HG02763 (cell line): ENCODE measurements around the gene CCDC192.

ENCODE experiments used
- ATAC-seq: cut with Tn5 transposase; IDR thresholded peaks from one replicate; pipeline ENCODE4 v1.9.1; 2021; ENCODE audit warnings: mild to moderate bottlenecking, moderate library complexity; ENCODE audit not compliant: unreplicated experiment

Gene CCDC192

DNA sequence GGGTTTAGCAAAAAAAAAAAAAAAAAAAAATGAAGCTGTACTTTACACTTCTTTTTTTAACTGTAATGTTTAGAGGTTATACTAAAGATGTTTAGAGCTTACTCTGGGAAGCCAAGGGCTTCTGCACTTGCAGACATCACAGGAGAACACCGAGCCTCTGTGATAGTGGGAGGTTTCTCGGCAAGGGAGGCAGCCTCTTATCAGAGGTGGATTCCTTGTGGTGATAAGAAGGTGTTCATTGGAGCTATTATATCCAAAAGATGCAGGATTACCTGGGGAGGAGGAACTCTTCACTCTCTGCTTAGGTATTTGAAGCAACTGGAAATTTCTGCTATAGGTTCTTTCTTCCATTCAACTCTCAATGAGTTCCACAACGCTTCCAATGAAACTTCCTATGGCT lies 209.2 kb downstream of the CCDC192 start:
- ATAC-seq: no peak

DNA sequence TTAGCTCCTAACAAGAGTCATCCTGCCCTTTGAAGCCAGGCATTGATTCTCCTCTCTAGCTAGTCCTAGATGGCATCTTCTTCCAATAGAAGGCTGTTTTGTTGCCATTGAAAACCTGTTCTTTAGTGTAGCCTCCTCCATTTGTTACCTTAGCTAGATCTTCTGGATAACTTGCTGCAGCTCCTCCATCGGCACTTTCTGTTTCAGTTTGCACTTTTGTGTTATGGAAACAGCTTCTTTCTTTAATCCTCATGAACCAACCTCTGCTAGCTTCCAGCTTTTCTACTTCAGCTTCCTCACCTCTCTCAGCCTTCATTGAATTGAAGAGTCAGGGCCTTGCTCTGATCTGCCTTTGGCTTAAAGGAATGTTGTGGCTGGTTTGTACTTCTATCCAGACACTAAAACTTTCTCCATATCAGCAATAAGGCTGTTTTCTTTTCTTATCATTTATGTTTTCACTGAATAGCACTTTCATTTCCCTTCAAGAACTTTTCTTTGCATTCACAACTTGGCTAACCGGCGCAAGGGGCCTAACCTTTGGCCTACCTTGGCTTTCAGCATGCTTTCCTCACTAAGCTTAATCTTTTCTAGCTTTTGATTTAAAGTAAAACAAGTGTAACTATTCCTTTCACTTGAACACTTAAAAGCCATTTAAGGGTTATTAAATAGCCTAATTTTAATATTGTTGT lies 213.8 kb downstream of the CCDC192 start:
- ATAC-seq: no peak

DNA sequence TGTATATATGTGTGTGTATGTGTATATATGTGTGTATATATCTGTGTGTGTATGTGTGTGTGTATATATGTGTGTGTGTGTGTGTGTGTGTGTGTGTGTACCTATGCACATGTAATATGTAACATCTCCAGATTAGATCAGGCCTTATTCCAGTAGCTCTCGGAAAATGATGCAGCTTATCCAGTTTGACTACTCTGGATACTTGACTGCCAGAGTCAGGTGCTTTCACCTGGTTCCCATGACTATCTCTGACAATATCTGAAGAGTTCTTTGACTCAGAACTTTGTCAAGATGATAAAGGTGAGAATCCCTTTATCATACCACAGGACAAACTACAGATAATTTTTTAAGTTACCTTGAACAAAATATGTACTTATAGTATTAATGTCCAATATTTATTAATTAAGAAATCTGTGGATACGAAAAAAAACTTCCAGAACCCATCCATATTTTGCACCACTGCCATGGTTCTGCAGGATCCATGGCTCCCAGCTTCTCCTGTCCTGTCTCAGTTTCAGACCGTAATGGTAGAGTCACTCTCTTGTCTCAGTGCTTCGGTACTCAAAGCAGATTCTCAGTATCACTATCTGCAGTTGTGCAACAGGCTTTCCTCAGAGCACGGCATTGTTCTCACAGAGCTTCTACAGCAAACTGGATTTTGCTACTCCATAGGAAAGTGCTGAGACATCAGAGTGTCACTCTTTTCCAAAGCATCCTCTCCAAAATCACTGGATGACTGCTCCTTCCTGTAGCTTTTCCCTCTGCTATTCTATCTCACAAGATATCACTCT lies 216.0 kb downstream of the CCDC192 start:
- no peak for ATAC-seq

DNA sequence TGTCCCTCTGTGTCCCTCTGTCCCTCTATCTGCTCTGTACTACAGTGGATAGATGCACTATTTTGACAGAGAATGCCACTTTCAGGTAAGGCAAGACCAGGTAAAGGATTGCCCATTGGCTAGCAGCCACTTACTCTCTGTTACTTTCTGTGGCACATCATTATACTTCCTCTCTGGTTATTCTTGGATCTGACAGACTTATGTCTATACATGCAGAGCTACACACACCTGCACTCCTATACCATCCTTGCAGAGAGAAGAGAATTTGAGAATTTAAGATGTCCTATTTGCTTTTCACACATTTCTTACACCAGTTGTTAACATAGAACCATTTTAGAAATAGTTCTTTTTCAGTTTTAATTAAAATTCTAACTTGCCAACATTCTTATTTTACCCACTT lies 216.6 kb downstream of the CCDC192 start:
- ATAC-seq: no peak

DNA sequence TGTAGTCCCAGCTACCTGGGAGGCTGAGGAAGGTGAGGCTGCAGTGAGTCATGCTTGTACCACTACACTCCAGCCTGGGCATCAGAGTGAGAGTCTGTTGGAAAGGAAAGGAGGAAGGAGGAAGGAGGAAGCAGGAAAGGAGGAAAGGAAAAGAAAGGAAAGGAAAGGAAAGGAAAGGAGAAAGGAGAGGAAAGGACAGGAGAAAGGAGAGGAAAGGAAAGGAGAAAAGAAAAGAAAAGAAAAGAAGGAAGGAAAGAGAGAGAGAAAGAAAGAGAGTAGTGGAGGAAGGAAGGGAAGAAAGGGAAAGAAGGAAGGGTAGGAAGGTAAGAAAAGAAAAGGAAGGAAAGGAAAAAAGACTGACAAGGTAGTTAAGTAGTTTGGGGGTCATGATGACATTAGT lies 217.7 kb downstream of the CCDC192 start:
- no peak for ATAC-seq

DNA sequence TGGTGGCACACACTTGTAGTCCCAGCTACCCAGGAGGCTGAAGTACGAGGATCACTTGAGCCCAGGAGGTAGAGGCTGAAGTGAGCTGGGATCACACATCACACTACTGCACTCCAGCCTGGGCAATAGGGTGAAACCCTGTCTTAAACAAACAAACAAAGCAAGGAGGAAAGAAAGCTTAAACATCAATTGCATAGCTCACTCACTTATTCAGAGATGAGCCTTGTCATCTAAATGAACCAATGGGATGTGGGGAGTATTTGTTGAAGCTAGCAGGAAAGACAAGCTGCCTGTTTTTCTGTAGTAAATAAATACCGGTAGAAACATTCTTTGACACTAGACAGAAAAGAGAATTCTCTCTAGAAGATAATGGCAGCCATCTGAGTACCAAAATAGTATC lies 219.4 kb downstream of the CCDC192 start:
- no peak for ATAC-seq

DNA sequence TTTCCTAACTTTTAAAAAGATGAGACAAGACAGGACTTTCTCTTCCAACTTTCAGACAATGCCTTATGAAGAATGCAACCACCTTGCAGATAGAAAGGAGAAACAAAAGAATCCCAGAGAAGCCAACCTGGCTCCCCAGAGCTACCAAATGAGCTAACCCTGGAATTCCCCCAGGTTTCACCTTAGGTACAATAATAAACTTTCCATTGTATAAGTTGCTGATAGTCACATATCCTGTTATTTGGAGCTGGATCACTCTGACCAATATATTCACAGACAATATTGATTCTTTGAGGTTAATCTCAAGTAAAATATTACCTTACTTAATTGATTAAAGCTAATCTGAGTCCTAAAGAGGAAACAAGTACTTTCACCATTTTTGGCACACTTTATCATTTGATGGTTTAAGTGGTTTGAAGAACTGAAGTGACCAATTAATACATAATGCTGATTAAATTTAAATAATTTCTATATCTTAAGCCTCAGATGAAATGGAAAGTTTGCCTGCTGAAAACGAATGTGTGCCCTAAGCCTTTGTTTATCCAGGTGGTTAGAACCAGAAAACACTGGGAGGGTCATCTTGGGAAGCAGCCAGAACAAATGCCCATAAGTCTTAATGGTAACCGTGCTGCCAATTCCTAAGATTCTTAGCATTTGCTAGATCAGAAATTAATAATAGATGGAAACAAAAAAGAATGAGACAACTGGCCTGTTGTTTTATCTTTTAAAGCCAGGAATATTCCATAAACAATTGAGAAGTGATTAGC lies 220.8 kb downstream of the CCDC192 start:
- no peak for ATAC-seq

DNA sequence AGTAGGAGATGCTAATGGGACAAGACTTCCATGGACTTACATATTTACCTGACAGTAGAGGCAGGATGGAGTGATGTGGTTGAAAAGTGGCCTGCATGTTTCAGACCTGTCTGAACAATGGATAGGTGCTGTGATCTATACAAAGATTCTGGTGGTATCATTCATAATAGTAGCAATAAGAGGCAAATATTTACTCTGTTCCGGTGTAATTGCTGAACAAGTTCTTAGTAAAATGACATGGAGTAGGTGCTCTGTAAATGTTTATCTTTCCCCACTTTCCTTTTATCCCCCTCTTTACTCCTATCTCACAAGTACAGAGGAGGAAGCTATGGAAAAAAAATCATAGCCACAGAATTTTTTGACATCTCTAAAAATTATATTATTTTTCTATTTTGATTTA lies 221.4 kb downstream of the CCDC192 start:
- no peak for ATAC-seq

DNA sequence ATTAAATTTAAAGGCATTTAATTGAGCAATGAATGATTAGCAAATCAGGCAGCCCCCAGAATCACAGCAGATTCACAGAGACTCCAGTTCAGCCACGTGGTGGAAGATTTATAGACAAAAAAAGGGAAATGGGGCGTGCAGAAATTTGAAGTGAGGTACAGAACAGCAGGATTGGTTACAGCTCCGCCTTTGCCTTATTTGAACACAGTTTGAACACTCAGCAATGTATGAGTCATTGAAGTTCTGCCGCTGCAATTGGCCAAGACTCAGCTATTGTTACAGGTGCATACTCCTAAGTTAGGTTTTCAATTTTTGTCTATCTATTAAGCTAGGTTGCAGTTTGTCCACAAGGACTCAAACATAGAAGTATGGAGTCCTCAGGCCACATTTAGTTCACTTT lies 222.7 kb downstream of the CCDC192 start:
- ATAC-seq: no peak

DNA sequence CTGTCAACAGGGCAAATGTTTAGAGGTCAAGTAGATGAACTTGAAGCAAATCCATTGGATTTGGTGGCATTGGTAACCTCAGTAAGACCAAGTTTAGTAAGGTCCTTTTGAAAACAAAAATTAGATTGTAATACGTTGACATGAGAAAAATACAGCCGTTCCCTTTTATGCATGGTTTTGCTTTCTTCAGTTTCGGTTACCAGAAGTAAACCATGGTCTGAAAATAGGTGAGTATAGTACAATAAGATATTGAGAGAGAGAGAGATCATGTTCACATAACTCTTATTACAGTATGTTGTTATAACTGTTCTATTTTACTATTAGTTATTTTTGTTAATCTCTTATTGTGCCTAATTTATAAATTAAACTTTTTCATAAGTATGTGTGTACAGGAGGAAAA lies 223.8 kb downstream of the CCDC192 start:
- ATAC-seq: no peak

DNA sequence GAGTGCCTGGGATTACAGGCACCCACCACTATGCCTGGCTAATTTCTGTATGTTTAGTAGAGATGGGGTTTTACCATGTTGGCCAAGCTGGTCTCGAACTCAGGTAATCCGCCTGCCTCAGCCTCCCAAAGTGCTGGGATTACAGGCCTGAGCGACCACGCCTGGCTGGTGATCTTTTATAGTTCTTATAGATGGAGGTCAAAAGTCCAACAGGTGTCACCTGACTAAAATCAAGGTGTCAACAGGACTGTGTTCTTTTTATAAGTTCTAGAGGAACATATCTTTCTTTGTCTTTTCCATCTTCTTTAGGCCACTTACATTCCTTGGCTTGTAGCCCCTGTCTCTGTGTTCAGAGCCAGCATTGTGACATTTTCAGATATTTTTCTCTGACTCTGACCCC lies 224.9 kb downstream of the CCDC192 start:
- no peak for ATAC-seq

DNA sequence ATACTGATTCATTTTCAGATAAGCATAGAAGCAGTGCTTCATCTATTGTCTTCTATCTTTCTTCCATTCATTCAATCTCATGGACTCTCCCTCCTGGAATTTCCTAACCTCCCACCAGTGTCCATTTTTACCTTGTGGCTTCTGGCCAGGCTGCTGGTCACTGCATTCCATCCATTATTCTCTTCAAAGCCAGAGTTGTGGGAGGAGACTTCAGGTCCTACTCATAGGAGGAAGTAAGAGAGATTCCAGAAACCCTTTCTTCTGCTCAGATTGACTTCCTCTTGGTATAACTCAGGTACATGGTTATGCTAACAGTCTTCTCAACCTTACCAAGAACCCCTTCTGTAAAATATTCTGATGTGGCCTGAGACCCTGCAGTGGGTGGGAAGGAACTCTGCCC lies 227.1 kb downstream of the CCDC192 start:
- ATAC-seq: no peak

DNA sequence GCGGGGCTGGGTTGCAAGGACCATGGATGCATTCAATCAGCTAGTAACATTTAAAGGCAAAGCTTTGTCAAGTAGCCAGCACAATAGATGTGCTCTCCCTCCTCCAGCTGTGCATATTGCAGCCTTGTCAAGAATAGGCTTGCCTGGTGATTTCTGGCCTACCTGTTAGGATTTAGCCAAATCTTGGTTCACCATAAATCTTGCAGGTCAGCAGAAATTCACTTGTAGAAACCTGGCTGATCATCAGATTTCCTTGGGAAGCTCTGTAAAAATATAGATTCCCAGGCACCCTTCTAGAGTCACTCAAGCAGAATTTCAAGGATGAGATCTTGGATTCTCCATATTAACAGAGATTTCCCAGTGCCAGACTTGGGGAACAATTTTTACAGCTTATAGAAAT lies 228.2 kb downstream of the CCDC192 start:
- no peak for ATAC-seq

DNA sequence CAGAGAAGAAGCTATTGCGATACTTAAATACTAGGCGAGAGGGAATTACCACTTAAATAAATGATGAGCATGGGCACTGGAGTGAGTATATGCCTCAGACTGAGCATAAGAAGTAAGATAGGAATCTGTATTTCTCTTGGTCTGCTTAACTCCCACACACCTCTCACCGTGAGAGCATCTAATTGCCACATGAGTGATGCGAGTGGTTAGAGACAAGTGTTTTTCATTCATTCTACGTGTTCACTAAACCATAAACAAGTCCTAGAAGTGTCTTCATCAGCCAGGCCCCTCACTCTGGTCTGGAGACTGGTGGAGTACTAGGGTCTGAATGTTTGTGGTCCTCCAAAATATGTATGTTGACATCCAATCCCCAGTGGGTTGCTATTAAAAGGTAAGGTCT lies 230.2 kb downstream of the CCDC192 start:
- no peak for ATAC-seq

DNA sequence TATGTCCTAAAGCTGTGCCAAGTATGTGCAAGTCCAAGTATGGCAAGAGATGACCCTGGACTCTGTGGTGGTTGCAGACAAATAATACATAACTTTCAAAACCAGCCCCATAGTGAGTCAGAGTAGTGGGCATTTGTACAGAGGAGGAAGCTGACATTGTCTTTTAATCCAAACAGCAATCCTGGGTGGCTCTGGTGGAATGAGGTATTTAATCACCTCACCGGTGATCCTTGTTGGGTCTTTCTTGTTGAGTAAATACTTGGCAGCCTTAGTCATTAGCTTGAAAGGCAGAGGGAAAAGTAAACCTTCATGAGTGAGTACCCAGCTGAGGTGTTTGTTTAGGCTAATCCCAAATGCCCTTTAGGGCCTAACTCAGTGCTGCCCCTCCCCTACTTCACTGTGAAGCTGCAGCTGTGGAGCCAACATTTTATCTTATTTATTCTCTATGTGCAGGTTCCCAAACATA lies 231.6 kb downstream of the CCDC192 start:
- no peak for ATAC-seq

DNA sequence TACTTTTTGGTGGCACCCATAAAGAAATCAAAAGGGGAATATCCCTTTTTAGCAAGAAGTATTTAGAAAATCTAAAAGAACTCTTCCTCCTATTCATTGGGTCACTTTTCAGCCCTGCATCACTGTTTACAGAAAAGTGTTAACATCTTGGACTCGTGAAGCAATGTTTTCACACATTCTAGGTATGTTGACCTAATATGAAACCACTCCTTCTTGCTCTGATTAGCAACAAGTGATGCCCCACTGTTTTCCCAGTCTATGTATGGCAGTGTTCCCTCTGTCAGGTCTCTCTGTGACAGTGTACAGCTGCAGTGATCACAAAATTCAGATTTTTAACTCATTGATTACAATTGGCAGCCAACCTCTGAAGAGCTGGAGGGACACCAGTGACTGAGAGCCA lies 232.2 kb downstream of the CCDC192 start:
- no peak for ATAC-seq

DNA sequence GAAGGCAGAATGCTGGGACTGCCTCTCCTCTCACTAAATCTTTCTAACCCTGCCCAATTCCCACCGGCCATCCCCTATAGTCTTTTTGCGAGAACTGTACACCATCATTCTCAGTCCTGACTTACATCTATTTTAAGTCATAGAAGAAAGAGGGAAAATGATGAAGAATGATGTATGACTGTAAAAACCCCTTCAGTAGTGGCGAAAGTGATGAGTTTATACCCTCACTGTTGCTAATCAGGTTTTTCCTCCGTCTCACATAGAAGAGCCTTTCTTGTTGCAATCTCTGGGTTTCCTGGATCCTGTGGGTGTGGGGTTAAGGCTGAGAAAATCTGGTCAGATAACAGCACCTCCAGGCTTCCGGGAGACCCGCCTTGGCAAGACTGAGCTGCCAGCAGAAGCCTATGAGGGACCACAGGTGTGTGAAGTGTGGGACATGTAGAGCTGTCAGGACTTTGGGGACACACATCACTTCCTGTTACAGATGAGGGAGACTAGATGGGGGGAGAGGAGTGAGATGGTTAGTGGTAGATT lies 233.3 kb downstream of the CCDC192 start:
- no peak for ATAC-seq

DNA sequence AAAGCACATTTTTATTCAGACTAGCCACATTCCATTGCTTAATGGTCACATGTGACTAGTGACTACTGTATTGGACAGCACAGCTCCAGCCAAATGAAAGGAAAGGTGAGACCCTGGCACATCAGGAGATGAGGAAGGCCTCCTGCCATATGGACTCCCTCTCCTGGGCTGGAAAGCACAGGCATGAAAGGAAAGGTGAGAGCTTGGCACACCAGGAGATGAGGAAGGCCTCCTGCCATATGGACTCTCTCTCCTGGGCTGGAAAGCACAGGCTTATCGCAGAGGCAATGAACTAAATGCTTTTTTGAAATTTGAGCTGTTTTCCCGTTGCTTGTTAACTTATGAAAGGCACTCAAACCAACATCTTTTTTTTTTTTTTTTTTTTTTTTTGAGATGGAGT lies 235.6 kb downstream of the CCDC192 start:
- ATAC-seq: no peak

DNA sequence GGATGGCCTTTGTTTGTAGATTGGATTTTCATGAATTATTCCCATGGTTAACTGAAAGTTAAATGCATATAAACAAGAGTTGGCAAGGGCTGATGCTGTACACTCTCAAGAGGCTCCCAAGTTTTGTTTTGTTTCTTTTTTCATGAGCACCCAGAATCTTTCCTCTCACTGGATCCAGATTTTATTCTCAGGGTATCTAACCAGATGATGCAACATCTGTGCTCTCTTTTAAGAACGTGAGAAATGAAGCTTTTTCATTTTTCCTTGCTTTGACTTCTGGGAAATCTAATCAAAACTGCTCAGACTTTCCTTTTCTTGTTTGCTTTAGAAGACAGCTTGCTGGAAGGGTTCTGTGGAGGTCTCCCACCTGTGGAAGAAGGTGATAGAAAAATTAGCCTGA lies 237.7 kb downstream of the CCDC192 start:
- ATAC-seq: no peak

DNA sequence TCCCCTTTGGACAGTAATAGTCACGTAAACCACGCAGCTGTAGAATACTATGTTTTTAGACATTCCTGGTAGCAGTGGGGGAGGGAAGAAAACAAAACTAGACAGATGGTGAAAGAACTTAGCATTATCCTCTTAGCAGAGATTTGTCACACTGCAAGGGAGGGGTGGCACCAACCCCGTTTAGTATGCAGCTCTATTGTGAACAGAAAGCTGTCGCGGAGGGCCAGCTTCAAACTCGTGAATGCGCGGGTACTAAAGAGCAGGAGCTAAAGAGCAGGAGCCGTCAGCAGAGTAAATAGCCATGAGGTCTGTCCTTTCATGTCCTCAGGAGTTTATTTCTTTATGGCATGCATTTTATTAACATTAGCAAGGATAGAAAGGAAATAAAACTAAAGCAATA lies 238.5 kb downstream of the CCDC192 start:
- ATAC-seq: no peak

DNA sequence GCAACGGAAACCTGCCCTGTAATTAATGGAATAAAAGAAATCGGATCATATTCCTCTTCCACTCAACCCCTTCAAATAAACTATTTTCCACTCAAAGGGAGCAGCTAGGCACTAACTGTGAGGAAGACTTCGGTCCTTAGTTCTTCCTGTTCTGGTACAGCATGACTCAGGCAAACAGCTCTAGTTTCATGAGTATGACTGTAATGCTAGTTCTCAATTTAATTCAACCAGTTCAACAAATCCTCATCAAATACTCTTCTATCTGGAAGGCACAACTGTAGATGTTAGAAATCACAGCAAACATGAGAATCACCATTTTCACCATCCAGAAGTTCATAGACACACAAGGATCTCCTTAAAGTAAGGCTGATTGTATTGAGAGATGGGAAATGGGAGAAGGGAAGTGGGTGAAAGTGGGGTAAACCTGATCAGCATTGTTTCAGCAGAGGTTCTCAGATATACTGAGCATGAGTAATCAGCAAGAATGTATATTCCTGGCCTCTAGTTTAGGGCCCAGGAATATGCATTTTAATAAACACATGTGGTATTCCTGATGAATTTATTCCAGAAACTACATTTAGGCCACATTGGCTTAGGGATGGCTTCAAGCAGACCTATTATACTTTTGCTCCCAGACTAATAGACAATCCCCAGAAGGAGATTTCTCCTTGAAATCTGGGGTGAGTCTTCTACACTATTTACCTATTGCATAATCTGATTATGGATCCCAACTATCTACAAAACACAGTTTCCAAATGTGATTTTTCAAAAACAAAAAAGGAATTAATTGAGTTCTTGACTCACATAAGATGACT lies 239.3 kb downstream of the CCDC192 start:
- no peak for ATAC-seq
